Right atrium auricular region (tissue), 2 donors: Measurements from ENCODE around the gene ARF5. TPM values are rescaled to one million over a fixed set of nuclear protein-coding genes. Genes with fewer than 3 reads are reported as not detected.

Experiments
- DNase-seq: peaks from one replicate; pipeline ENCODE4 v3.0.0-alpha.2; 2019; ENCODE audit warnings: low spot score
- H3K27ac ChIP-seq, 2 donors: fragments of 200-600 bp; sonication (generic); 1 replicate in 1 of 2; 2 replicates in 1 of 2; pipeline ENCODE4 v1.5.1; 2016 to 2019
- H3K27me3 ChIP-seq, 2 donors: fragments of 200-600 bp; sonication (generic); one replicate each; pipeline versions ENCODE4 v1.5.1 to v1.6.0; 2017 to 2019
- H3K36me3 ChIP-seq: fragments of 200-600 bp; sonication (generic); one replicate; pipeline ENCODE4 v1.5.1; 2016
- H3K4me1 ChIP-seq, 2 donors: fragments of 200-600 bp; sonication (generic); one replicate each; pipeline versions ENCODE4 v1.5.1 to v1.6.0; 2017 to 2019
- H3K4me3 ChIP-seq, 2 donors: fragments of 200-600 bp; sonication (generic); 1 replicate in 1 of 2; 2 replicates in 1 of 2; pipeline ENCODE4 v1.5.1; 2017 to 2019; ENCODE audit warnings: mild to moderate bottlenecking in 1 of 2, moderate library complexity in 1 of 2
- H3K9me3 ChIP-seq, 2 donors: fragments of 200-600 bp; sonication (generic); one replicate each; pipeline ENCODE4 v1.5.1; 2019
- CTCF ChIP-seq, 2 donors: fragments of 200-600 bp; sonication (generic); IDR thresholded peaks; one replicate each; pipeline ENCODE4 v1.5.1; 2019; ENCODE audit warnings: antibody characterized with exemption in 2 of 2
- total RNA-seq, 2 donors: library from RNA; depleted of rRNA; stranded (reverse); fragments of >200 nt; gene quantifications; one replicate each; pipeline ENCODE4 v1.1.0, GENCODE V29; 2016

The ARF5 gene
- total RNA-seq, 2 donors from 2014 or later, result 127 to 146 TPM

DNA sequence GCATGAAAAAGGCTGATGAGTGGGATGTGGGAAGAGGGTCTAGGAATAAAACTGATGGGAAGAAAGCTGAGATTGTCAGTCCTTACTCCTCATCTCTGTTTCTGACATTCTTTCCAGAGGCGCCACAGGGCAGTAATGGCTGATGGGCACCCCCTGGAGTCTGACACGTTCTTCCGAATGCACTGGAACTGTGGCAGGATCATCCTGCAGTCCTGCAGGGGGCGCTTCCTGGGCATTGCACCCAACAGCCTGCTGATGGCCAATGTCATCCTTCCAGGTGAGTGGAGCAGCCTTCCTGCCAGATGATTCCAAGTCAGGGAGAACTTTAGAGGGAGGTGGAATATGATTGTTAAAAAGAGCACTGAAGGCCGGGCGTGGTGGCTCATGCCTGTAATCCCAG, 10.1 kb downstream of the ARF5 start:
- H3K9me3 ChIP-seq, result no peaks in the 10 kb centered on the region
- no peak for TF ChIP-seq CTCF (IDR thresholded peaks at IDR 0.05)
- H3K27ac ChIP-seq, result no peak overlapping the region
- H3K36me3 ChIP-seq, result no peaks in the 10 kb centered on the region
- H3K4me1 ChIP-seq, result no peaks in the 10 kb centered on the region
- no peaks in the 10 kb centered on the region for H3K27me3 ChIP-seq
- H3K4me3 ChIP-seq, result no peak overlapping the region
- no peak for DNase-seq

DNA sequence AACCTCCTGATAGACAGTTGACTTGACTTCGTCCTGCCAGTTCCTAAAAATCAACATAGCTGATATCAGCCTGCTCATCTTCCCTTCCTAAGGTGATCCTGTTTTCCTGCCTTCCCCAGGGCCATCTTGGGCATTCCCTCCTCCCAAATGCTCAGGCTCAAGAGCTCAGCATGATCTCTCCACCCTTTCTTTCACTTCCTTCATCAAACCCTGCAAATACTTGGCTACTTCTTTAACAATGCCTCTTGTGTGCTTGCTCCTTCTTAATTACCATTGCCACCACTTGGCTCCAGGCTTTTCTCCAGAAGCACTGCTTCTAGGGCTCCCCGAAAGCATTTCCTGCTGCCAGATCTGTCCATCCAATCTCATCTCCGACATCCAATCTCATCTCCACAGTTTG, 12.7 kb downstream of the ARF5 start:
- no peak for TF ChIP-seq CTCF (IDR thresholded peaks at IDR 0.05)
- Histone ChIP-seq H3K9me3 (no peaks in the 10 kb centered on the region), H3K36me3 (no peaks in the 10 kb centered on the region), H3K4me3 (no peak overlapping the region), H3K4me1 (no peaks in the 10 kb centered on the region), H3K27ac (no peak overlapping the region), H3K27me3 (no peaks in the 10 kb centered on the region)
- no peak for DNase-seq

DNA sequence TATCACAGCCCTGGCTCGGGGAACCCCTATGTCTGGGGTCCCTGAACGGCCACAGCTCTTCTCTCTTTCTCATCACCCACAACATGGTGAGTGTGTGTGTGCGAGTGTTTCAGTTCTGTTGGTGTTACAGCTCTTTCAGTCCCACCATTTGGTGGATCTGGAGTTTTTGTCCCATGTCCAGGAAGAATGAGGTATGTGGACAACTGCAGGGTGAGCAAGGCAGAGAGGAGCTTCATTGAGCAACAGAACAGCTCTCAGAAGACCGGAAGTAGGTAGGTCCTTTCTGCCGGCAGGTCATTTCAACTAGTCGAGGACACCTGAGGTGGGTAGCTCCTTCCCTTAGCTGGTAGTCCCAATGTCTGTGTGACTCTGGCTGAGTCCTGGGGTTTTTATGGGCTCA, 20.2 kb downstream of the ARF5 start:
- Histone ChIP-seq H3K27me3 (no peaks in the 10 kb centered on the region), H3K27ac (no peak overlapping the region), H3K4me3 (no peak overlapping the region), H3K4me1 (no peaks in the 10 kb centered on the region), H3K9me3 (peaks cover 0 to 12% of the 10 kb centered on the region in 2 donors), H3K36me3 (no peaks in the 10 kb centered on the region)
- TF ChIP-seq CTCF (IDR thresholded peaks at IDR 0.05), result no peak
- DNase-seq, result no peak

DNA sequence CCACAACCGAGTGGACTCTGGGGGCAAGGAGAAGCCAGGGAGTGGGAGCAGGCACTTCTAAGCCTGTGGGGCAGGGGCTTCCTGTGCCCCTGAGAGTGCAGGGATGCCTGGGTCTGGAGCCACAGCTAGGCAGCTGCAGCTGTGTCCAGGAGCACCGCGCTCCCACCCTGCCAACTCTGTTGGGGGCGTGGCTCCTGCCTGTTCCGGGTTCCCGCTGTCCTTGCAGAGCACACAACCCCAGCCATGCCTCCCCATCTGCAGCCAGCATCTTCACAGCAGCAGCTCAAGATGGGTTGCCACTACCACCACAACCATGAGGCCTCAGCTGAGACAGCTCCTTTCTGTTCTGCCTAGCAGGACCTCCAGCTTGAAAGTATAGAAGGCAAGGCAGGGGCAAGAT, 21.1 kb downstream of the ARF5 start:
- TF ChIP-seq CTCF (IDR thresholded peaks at IDR 0.05), result no peak
- H3K4me3 ChIP-seq, result no peak overlapping the region
- no peak for DNase-seq
- H3K36me3 ChIP-seq, result no peaks in the 10 kb centered on the region
- peaks cover 0 to 12% of the 10 kb centered on the region in 2 donors for H3K9me3 ChIP-seq
- H3K27ac ChIP-seq, result no peak overlapping the region
- no peaks in the 10 kb centered on the region for H3K4me1 ChIP-seq
- no peaks in the 10 kb centered on the region for H3K27me3 ChIP-seq

DNA sequence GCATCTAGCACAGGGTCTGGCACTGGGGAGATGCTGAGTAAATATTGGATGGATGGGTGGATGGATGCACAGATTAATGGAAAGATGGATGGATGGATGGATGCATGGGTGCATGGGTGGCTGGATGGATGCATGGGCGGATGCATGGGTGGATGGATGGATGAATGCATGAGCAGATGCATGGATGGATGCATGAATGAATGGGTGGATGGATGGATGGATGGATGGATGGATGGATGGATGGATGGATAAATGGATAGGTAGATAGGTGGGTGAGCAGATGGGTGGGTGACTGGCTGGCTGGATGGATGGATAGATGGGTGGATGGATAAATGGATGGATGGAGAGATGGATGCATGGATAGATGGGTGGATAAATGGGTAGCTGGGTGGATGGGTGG, 24.1 kb downstream of the ARF5 start:
- H3K36me3 ChIP-seq, result no peaks in the 10 kb centered on the region
- H3K27me3 ChIP-seq, result no peaks in the 10 kb centered on the region
- DNase-seq, result peak; percentile 16
- no peak for TF ChIP-seq CTCF (IDR thresholded peaks at IDR 0.05)
- no peaks in the 10 kb centered on the region for H3K4me1 ChIP-seq
- H3K4me3 ChIP-seq, result no peak overlapping the region
- no peak overlapping the region for H3K27ac ChIP-seq
- peaks cover 0 to 12% of the 10 kb centered on the region in 2 donors for H3K9me3 ChIP-seq

- TF ChIP-seq CTCF (IDR thresholded peaks at IDR 0.05), result no peak
- no peaks in the 10 kb centered on the region for H3K36me3 ChIP-seq
- H3K27me3 ChIP-seq, result no peaks in the 10 kb centered on the region
- H3K4me3 ChIP-seq, result no peak overlapping the region
- no peaks in the 10 kb centered on the region for H3K4me1 ChIP-seq
- DNase-seq, result no peak
- no peaks in the 10 kb centered on the region for H3K9me3 ChIP-seq
- no peak overlapping the region for H3K27ac ChIP-seq
Measured at GRCh38 chr7:127616724-127617123, 28.5 kb downstream of the ARF5 start.
